Lower leg skin (tissue), 3 donors: Measurements from ENCODE around the gene SF3A2.

ENCODE experiments used
- CTCF ChIP-seq, 3 donors: fragments of 450-650 bp; IDR thresholded peaks; one replicate each; pipeline ENCODE4 v1.5.1; 2016; ENCODE audit warnings: antibody characterized with exemption in 3 of 3, mild to moderate bottlenecking in 3 of 3, moderate library complexity in 2 of 3
- POLR2A ChIP-seq, 2 donors: fragments of 450-650 bp; IDR thresholded peaks; one replicate each; pipeline ENCODE4 v1.6.1; 2016 to 2017; ENCODE audit warnings: antibody characterized with exemption in 2 of 2, mild to moderate bottlenecking in 1 of 2, moderate library complexity in 1 of 2

DNA sequence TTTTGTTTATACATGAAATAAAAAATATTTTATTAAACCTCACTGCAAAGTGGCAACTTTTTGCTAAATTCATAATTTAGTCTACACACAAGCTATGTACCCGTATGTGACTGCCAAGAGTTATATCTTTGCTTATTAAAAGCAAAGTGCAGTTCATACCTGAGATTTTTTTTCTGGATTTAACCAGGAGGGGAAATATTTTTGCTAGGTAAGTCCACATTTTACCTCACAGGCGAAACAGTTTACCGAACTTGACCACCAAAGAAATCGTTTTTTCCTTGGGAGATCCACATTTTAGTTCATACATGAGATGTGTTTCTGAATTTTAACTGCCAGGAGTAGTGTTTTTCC lies 31.8 kb downstream of the SF3A2 start:
- TF ChIP-seq CTCF (IDR thresholded peaks at IDR 0.05) (no peak), POLR2A (IDR thresholded peaks at IDR 0.05) (no peak)
